ENCODE measurements around the gene MYH9. TPM values are rescaled to one million over a fixed set of nuclear protein-coding genes. Genes with fewer than 3 reads are reported as not detected.
A peak's percentile ranks its signal among the peaks of the same experiment; 100 is the strongest.
"Not testable (repeated sequence)": the region's sequence is repeated elsewhere in the genome, so short reads cannot be mapped to it uniquely, and the experiment has no call there.

Gene MYH9
- total RNA-seq, 1 experiment from 2014 or later: 653 TPM

DNA sequence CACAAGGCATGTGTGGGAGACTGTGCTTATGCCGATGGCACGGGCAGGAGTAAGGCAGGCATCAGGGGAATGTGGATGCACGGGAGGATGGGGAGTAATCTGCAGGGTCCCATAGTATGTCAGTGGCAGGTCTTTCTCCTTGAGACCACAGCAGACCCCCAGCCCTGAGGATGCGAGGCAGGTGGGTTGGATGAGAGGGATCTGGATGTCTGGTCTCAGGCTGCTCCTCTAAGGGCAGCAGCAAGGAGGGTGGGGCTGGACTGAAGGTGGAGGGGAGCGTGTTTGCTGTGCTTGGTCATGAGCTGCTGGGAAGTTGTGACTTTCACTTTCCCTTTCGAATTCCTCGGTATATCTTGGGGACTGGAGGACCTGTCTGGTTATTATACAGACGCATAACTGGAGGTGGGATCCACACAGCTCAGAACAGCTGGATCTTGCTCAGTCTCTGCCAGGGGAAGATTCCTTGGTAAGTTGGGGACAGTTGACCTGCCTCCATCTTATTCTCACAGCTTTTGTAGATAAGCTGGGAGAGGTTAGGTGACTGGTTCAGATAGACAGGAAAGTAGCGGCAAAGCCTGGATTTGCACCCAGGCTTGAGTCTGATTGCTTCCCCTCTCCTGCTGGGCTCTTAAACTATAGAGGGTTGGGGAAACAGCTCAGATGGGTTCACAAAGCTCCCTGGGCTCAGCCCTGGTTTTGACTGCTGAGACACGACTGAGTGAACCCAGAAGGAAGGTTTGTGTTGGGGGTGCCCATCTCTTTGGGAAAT lies 134.8 kb downstream of the MYH9 start, which contains the start of gene APOL1:
Gene APOL1, plus strand, starts transcription at position 380 of the 769 bp plus-strand sequence. CDS start 1,823 bp downstream, outside the sequence.
- Mint-ChIP-seq H3K4me1 (ENCODE audit: insufficient read depth, unreplicated experiment) (no peaks in the 10 kb centered on the region), H3K36me3 (ENCODE audit: insufficient read depth, unreplicated experiment) (no peaks in the 10 kb centered on the region), H3K9me3 (ENCODE audit: unreplicated experiment) (no peaks in the 10 kb centered on the region), H3K27me3 (ENCODE audit: insufficient read depth, unreplicated experiment) (no peaks in the 10 kb centered on the region), H3K27ac (ENCODE audit: low read depth, unreplicated experiment) (peak within 1 kb of the TSS; percentile 39), H3K4me3 (ENCODE audit: unreplicated experiment) (no peak within 1 kb of the TSS)
- TF ChIP-seq, protein P1, sequence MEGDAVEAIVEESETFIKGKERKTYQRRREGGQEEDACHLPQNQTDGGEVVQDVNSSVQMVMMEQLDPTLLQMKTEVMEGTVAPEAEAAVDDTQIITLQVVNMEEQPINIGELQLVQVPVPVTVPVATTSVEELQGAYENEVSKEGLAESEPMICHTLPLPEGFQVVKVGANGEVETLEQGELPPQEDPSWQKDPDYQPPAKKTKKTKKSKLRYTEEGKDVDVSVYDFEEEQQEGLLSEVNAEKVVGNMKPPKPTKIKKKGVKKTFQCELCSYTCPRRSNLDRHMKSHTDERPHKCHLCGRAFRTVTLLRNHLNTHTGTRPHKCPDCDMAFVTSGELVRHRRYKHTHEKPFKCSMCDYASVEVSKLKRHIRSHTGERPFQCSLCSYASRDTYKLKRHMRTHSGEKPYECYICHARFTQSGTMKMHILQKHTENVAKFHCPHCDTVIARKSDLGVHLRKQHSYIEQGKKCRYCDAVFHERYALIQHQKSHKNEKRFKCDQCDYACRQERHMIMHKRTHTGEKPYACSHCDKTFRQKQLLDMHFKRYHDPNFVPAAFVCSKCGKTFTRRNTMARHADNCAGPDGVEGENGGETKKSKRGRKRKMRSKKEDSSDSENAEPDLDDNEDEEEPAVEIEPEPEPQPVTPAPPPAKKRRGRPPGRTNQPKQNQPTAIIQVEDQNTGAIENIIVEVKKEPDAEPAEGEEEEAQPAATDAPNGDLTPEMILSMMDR (IDR thresholded peaks at IDR 0.05; ENCODE audit: unreplicated experiment): no peak
- POLR2A ChIA-PET: no interaction called here
- peak; percentile 35 for DNase-seq (ENCODE audit: unreplicated experiment)
- CTCF ChIA-PET: interaction anchor here (0.6 to 2.7 kb wide), 3 partner anchors 9 to 708 kb away, joined by 3 to 10 read pairs (median 3); partner anchors contain the start of gene APOL2
- intact Hi-C loops (cut with micrococcal nuclease): no loop called here
- no TSS peak for BruUV-seq (replicated peaks)

DNA sequence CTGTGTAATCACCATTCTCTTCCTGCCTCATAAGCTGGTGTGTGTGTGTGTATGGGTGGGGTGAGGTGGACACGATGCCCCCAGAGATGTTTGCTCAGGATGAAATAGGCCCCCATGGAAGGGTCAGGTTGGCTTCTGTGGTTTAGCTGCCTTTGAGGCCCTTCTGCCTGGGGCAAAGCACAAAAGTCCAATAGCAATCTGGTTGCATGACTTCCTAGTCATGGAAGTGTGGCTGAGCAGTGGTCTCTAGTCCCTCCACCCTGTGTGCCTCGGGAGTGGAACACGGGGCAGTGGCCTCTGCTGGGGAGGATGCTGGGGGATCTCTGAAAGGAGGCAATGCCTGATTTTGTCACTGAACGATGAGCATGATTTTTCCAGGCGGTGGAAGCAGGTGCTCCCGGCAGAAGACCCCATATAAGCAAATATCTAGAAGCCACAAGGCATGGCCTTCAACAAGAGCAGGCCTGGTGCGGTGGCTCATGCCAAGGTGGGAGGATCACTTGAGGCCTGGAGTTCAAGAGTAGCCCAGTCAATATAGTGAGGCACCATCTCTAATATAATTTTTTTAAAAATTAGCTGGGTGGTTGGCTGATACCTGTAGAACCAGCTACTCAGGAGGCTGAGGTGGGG lies 135.7 kb downstream of the MYH9 start:
- H3K9me3 Mint-ChIP-seq (ENCODE audit: unreplicated experiment); POLR2A ChIA-PET; H3K36me3 Mint-ChIP-seq (ENCODE audit: insufficient read depth, unreplicated experiment); intact Hi-C loops (cut with micrococcal nuclease); BruUV-seq (replicated peaks); H3K27me3 Mint-ChIP-seq (ENCODE audit: insufficient read depth, unreplicated experiment); H3K4me3 Mint-ChIP-seq (ENCODE audit: unreplicated experiment); DNase-seq (ENCODE audit: unreplicated experiment); H3K4me1 Mint-ChIP-seq (ENCODE audit: insufficient read depth, unreplicated experiment): not testable (repeated sequence)
- CTCF ChIA-PET: interaction anchor here (1.1 to 2.7 kb wide), 2 partner anchors 8 to 12 kb away, joined by 3 to 10 read pairs; partner anchors contain the start of gene APOL2
- H3K27ac Mint-ChIP-seq (ENCODE audit: low read depth, unreplicated experiment): peak overlapping the region; percentile 39

DNA sequence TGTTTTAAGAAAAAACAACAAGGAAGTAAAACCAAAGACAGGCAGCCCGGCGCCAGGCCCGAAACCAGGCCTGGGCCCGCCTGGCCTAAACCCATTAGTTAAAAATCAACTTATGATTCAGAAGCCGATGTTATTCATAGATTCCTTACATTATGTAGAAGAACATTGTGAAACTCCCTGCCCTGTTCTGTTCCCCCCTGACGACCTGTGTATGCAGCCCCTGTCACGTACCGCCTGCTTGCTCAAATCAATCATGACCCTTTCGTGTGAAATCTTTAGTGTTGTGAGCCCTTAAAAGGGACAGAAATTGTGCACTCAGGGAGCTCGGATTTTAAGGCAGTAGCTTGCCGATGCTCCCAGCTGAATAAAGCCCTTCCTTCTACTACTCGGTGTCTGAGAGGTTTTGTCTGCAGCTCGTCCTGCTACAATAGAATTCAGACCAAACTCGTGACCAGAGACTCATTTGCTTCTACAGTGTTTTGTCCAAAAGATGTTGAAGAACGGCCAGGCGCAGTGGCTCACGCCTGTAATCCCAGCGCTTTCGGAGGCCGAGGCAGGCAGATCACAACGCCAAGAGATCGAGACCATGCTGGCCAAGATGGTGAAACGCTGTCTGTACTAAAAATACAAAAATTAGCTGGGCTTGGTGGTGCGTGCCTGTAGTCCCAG lies 137.3 kb downstream of the MYH9 start:
- H3K27me3 Mint-ChIP-seq (ENCODE audit: insufficient read depth, unreplicated experiment); intact Hi-C loops (cut with micrococcal nuclease); H3K9me3 Mint-ChIP-seq (ENCODE audit: unreplicated experiment); H3K4me1 Mint-ChIP-seq (ENCODE audit: insufficient read depth, unreplicated experiment); DNase-seq (ENCODE audit: unreplicated experiment); H3K4me3 Mint-ChIP-seq (ENCODE audit: unreplicated experiment); H3K36me3 Mint-ChIP-seq (ENCODE audit: insufficient read depth, unreplicated experiment); BruUV-seq (replicated peaks); H3K27ac Mint-ChIP-seq (ENCODE audit: low read depth, unreplicated experiment): not testable (repeated sequence)
- ChIA-PET POLR2A (interaction anchor here (1.5 kb wide), 1 partner anchor 11 kb away, joined by 4 read pairs; the partner anchor contains the start of gene APOL2), CTCF (interaction anchor here (0.6 to 0.7 kb wide), 2 partner anchors 185 to 226 kb away, joined by 3 read pairs; no protein-coding TSS in a partner anchor)

DNA sequence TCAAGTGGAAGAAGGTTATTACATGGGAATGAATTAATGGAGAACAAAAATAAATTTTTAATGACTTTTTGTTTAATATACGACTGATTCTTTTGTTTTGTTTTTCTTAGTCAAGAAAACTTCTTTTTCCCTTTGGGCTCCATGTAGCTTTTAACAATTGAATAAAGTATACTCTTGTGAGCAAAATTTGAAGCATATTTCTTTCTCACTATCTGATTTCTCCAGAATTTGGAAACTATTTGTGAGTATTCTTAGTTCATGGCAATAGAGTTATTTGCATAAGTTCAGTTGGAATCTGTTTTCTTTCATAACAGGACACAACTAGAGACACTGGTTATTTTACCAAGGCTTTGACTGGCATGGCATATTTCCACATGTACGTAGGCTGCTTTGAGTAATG lies 138.6 kb downstream of the MYH9 start:
- H3K9me3 Mint-ChIP-seq (ENCODE audit: unreplicated experiment): no peaks in the 10 kb centered on the region
- POLR2A ChIA-PET: interaction anchor here (0.7 kb wide), 1 partner anchor 11 kb away, joined by 3 read pairs; no protein-coding TSS in a partner anchor
- H3K4me1 Mint-ChIP-seq (ENCODE audit: insufficient read depth, unreplicated experiment): no peaks in the 10 kb centered on the region
- H3K27ac Mint-ChIP-seq (ENCODE audit: low read depth, unreplicated experiment): no peak overlapping the region
- H3K36me3 Mint-ChIP-seq (ENCODE audit: insufficient read depth, unreplicated experiment): no peaks in the 10 kb centered on the region
- no peak for DNase-seq (ENCODE audit: unreplicated experiment)
- intact Hi-C loops (cut with micrococcal nuclease): no loop called here
- H3K4me3 Mint-ChIP-seq (ENCODE audit: unreplicated experiment): no peak overlapping the region
- TF ChIP-seq, protein P1 (IDR thresholded peaks at IDR 0.05; ENCODE audit: unreplicated experiment): no peak
- H3K27me3 Mint-ChIP-seq (ENCODE audit: insufficient read depth, unreplicated experiment): no peaks in the 10 kb centered on the region
- CTCF ChIA-PET: interaction anchor here (1.7 kb wide), 1 partner anchor 10 kb away, joined by 12 read pairs; the partner anchor contains the start of gene APOL2
- no TSS peak for BruUV-seq (replicated peaks)

Data from MCF 10A (cell line).